Glutamatergic neuron (in vitro differentiated cells): Measurements from ENCODE around the gene RFXANK. TPM values are rescaled to one million over a fixed set of nuclear protein-coding genes. Genes with fewer than 3 reads are reported as not detected.

ENCODE experiments used
- DNase-seq: peaks from one replicate; pipeline ENCODE4 v3.0.0; 2022
- H3K27ac Mint-ChIP-seq: one replicate; pipeline ENCODE4 v1.8.0; 2020; ENCODE audit warnings: mild to moderate bottlenecking, mixed read lengths, inconsistent platforms; ENCODE audit not compliant: unreplicated experiment
- H3K27me3 Mint-ChIP-seq: one replicate; pipeline ENCODE4 v1.8.0; 2020; ENCODE audit warnings: mild to moderate bottlenecking, moderate library complexity, mixed read lengths, inconsistent platforms; ENCODE audit not compliant: unreplicated experiment
- H3K36me3 Mint-ChIP-seq: one replicate; pipeline ENCODE4 v1.8.0; 2020; ENCODE audit warnings: mild to moderate bottlenecking, mixed read lengths, inconsistent platforms; ENCODE audit not compliant: unreplicated experiment
- H3K4me1 Mint-ChIP-seq: one replicate; pipeline ENCODE4 v1.8.0; 2020; ENCODE audit warnings: mild to moderate bottlenecking, low read depth, mixed read lengths, inconsistent platforms; ENCODE audit not compliant: unreplicated experiment
- H3K4me3 Mint-ChIP-seq: one replicate; pipeline ENCODE4 v1.8.0; 2020; ENCODE audit warnings: mild to moderate bottlenecking, mixed read lengths, inconsistent platforms; ENCODE audit not compliant: unreplicated experiment
- H3K9me3 Mint-ChIP-seq: one replicate; pipeline ENCODE4 v1.8.0; 2020; ENCODE audit warnings: mild to moderate bottlenecking, moderate library complexity, mixed read lengths, inconsistent platforms; ENCODE audit not compliant: unreplicated experiment
- total RNA-seq: library from RNA; stranded (reverse); fragmentation: NEBNext Ultra II Directional; extraction: Animal tissue kit (Norgen Biotek cat#: 25700); gene quantifications from one replicate; pipeline ENCODE4 v1.2.1, GENCODE V29; 2021; ENCODE audit not compliant: unreplicated experiment
- TF ChIP-seq, protein P1 (sequence below): fragments of 200-600 bp; sonication (generic); IDR thresholded peaks from one replicate; pipeline ENCODE4 v1.5.0; 2021; ENCODE audit not compliant: partially characterized antibody, unreplicated experiment

The RFXANK gene
- total RNA-seq, 1 donor from 2014 or later = 73.5 TPM

DNA sequence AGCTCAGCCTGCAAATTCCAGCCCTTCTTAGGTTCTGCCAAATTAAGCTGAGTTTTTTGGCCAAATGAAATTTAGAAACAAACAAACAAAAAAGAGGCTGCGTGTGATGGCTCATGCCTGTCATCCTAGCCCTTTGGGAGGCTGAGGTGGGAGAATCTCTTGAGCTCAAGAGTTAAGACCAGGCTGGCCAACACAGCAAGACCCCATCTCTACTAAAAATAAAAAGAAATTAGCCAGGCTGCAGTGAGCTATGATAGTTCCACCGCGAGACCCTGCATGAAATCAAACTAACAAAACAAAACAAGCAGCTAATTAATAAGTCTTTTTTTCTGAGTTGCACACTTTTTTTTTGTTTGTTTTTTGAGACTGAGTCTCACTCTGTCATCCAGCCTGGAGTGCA is 37.6 kb downstream of the RFXANK start:
- H3K27me3 Mint-ChIP-seq = peaks cover 19% of the 10 kb centered on the region
- no peak overlapping the region for H3K4me3 Mint-ChIP-seq
- TF ChIP-seq, protein P1, sequence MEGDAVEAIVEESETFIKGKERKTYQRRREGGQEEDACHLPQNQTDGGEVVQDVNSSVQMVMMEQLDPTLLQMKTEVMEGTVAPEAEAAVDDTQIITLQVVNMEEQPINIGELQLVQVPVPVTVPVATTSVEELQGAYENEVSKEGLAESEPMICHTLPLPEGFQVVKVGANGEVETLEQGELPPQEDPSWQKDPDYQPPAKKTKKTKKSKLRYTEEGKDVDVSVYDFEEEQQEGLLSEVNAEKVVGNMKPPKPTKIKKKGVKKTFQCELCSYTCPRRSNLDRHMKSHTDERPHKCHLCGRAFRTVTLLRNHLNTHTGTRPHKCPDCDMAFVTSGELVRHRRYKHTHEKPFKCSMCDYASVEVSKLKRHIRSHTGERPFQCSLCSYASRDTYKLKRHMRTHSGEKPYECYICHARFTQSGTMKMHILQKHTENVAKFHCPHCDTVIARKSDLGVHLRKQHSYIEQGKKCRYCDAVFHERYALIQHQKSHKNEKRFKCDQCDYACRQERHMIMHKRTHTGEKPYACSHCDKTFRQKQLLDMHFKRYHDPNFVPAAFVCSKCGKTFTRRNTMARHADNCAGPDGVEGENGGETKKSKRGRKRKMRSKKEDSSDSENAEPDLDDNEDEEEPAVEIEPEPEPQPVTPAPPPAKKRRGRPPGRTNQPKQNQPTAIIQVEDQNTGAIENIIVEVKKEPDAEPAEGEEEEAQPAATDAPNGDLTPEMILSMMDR = no peak
- H3K27ac Mint-ChIP-seq = no peak overlapping the region
- H3K4me1 Mint-ChIP-seq = peaks cover 7% of the 10 kb centered on the region
- peaks cover 20% of the 10 kb centered on the region for H3K9me3 Mint-ChIP-seq
- DNase-seq = no peak
- peaks cover 14% of the 10 kb centered on the region for H3K36me3 Mint-ChIP-seq

DNA sequence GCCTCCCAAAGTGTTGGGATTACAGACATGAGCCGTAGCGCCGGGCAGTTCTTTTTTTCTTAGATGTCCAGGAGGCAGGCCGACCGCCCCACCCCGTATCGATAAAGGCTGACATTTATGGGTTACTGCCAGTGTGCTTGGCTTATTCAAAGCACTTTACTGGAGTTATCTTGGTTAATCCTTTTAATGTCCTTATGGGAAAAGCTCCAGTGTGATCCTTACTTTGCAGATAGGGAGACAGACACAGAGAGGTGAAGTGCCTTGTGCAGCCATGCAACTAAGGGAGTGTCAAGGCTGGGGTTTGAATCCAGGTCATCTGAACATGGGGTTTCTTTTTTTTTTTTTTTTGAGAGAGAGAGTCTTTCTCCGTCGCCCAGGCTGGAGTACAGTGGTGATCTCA is 38.9 kb downstream of the RFXANK start:
- Mint-ChIP-seq H3K36me3 (peaks cover 18% of the 10 kb centered on the region), H3K4me1 (peaks cover 7% of the 10 kb centered on the region), H3K27ac (no peak overlapping the region), H3K27me3 (peaks cover 18% of the 10 kb centered on the region), H3K9me3 (peaks cover 20% of the 10 kb centered on the region), H3K4me3 (no peak overlapping the region)
- TF ChIP-seq, protein P1 = no peak
- DNase-seq = no peak

DNA sequence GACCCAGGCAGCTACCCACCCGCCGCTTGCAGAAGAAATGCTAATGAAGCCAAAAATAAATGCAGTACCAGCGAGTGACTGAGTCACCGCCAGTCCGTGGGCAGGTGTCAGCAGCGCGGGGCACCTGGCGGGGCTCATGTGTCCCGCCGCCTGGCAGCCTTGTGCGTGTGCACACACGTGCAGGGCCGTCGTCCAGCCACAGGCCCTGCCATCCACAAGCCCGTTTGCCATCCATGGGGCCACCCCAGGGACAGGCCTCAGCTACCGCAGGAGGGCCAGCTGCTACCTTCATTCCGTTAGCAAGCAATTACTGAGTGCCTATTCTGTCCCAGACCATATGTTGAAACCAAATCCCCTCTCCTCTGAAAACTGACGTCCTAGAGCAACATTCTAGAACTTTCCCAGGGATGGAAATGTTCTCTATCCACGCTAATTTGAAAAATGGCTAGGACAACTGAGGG is 40.2 kb downstream of the RFXANK start:
- Mint-ChIP-seq H3K4me1 (peaks cover 7% of the 10 kb centered on the region), H3K4me3 (peak overlapping the region; percentile 18), H3K27ac (peak overlapping the region; percentile 89), H3K9me3 (peaks cover 25% of the 10 kb centered on the region), H3K36me3 (peaks cover 23% of the 10 kb centered on the region), H3K27me3 (peaks cover 20% of the 10 kb centered on the region)
- peak; percentile 66 for DNase-seq
- TF ChIP-seq, protein P1 = no peak

DNA sequence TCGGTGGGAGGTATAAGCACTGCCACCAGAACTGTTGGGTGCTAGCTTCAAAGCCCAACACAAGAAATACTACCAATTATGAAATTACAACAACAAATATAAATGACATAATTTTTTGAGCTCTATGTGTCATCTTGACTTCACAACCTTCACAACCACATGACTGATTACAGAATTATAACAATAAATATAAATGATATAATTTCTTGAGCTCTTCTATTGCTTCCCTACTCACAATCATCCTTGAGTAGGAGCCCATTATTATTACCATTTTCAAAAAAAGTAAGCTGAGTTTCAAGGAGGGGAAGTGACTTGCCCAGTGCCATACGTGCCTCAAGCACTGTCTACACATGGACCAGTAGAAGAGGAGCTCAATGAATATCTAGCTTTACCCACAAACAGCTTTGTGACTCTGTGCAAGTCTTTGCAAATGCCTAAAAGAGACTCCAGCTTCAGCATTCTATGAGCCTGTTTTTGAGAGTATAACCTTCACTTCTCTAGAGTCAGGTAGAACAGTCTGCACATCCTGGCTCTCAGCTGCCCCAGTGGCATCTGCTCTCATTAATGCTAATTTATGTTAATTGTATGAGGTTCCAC is 42.3 kb downstream of the RFXANK start:
- Mint-ChIP-seq H3K4me1 (peaks cover 7% of the 10 kb centered on the region), H3K36me3 (peaks cover 32% of the 10 kb centered on the region), H3K9me3 (peaks cover 21% of the 10 kb centered on the region), H3K27ac (no peak overlapping the region), H3K27me3 (peaks cover 22% of the 10 kb centered on the region), H3K4me3 (no peak overlapping the region)
- TF ChIP-seq, protein P1 = no peak
- no peak for DNase-seq

DNA sequence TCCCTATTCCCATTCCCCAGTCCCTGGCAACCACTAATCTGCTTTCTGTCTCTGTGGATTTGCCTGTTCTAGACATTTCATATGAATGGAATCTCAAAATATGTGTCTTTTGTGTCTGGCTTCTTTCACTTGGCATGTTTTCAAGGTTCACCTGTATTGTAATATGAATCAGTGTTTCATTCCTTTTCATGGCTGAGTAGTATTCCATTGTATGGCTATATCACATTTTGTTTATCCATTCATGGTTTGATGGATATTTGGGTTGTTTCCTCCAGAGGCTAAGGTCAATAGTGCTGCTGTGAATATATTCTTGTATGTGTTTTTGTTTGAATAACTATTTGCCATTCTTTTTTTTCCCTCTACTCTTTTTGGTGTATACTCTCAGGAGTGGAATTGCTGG is 44.1 kb downstream of the RFXANK start:
- TF ChIP-seq, protein P1 = no peak
- Mint-ChIP-seq H3K27me3 (peaks cover 19% of the 10 kb centered on the region), H3K9me3 (peaks cover 19% of the 10 kb centered on the region), H3K36me3 (peaks cover 32% of the 10 kb centered on the region), H3K4me1 (peaks cover 7% of the 10 kb centered on the region), H3K4me3 (no peak overlapping the region), H3K27ac (no peak overlapping the region)
- no peak for DNase-seq
